GM18861 (cell line): Measurements from ENCODE around the gene LAMTOR4.
A peak's percentile ranks its signal among the peaks of the same experiment; 100 is the strongest.
"Not testable (repeated sequence)": the region's sequence is repeated elsewhere in the genome, so short reads cannot be mapped to it uniquely, and the experiment has no call there.

Source experiments
- ATAC-seq: cut with Tn5 transposase; IDR thresholded peaks from one replicate; pipeline ENCODE4 v1.9.1; 2021; ENCODE audit not compliant: unreplicated experiment

Gene LAMTOR4

DNA sequence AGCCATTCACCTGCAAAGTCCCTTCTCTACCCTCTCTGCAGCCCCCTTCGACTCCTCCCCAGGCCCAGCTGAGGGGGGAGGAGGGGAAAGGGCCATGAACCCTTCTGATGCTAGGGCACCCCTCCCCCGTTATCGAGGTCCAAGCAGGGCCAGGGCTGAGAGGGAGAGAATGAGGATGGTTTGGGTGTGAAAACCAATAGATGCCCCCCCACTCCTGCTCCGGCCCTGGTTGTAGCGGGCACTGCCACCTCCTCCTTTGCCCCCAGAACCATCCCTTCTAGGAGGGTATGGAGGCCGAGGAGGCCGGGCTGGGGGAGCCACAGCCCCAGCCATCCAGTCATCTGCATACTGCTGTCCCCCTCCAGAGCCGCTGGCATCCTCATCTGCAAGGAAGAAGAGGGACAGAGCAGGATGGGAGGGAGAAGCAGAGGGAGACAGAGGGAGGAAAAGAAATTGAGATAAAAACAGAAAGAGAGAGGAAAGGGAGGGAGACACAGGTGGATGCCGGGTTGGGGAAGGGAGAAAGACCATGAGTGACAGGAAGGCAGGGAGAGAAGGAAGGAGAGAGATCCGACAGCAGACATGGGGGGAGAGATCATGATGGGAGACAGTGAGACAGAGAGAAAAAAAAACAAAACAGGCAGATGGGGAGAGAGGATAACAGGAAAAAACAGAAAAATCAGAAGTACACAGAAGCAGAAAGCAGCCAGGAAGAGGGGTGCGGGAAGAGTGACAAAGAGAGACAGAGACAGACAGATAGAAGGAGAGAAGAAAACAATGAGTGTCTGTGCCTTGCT lies 21.6 kb downstream of the LAMTOR4 start:
- ATAC-seq = no peak

DNA sequence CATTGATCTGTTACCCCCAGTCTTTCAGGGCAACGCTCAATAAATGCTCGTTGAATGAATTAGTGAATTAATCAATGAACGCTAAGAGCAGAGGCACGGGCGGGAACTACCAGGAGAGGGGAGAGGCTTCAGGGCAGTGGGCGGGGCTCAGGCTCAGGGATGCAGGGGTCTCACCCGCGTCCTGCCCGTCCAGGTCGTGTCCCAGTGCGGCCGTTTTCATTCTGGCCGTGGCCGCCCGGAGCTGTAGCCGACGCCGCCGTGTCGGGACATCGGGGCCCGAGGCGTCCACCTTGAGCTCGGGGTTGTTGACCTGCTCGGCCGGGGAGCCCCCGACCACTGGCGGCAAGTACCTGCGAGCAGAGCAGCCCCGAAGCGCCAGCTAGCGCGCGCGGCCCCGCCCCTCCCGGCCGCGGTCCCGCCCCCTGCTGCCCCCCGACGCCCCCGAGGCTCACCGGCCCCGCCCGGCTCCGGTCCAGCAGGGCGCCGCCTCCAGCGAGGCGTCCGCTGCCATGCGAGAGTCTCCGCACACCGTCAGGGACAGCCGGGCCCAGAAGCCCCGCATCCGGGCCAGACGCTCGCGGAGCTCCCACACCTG lies 22.5 kb downstream of the LAMTOR4 start:
- no peak for ATAC-seq

DNA sequence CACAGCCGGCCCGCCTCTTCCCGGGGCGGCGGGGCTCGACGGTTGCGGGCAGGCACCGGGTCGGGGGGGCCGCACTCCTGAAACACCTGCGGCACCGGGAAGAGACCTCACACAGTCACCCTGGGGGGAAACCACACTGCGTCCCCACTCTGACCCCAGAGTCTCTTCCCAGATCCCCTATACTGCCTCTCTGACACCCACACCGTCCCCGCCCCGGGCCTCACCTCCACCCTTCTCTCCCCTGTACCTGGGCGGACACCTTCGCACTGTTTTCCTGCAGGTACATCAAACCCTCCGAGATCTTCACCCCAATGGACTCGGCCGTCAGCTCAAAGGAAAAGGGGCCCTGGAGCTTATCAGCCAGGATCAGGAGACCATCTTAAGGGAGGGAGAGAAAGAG lies 23.1 kb downstream of the LAMTOR4 start:
- ATAC-seq = no peak

DNA sequence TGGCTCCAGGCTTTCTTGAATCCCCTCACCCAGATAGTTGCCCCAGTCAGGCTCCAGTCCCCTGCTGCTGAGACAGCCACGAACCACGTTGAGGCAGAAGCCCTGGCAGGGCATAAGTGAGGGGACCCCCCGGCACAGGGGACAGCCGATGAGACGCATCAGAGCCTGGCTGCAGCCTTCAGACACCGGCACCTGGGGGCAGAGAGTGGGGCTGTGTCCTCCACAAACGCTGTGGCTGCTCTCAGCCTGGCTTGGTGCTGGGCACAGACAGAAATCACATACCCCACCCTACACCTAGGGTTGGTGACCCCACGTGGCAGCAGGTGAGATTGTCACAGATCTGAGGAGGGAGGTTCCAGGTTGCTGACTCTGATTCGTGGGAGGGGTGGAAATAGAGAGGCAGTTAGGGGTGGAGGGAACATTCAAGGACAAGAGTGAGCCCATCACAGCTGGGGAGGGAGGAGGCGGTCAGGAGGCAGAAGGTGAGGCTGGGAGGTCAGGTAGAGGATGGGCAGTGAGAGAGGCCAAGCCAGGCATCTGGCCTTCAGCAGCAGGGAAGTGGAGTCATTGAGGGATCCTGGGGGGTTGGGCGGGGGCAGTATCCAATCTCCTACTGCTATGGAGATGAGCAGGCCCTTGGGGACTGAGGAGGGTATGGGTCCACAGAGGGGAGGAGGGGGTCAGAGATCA lies 25.2 kb downstream of the LAMTOR4 start:
- no peak for ATAC-seq

DNA sequence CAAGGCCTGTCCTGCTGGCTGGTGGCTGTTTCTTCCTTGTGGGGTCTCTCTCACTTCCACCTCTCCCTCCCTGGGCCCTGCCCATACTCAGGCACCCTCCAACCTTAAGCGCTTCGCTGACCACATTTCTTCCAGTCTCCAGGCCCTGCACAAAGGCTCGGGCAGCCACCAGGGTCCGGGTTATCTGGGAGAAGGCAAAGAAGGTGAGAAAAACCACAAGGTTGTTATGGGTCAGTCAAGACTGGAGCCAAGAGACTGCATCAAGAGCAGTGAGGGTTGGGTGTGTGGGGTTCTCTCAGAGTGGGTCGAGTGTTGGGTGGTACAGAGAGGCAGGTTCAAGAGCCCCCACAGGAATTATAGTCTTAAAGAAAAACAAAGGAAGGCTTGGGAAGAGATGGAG lies 25.9 kb downstream of the LAMTOR4 start:
- ATAC-seq = no peak

DNA sequence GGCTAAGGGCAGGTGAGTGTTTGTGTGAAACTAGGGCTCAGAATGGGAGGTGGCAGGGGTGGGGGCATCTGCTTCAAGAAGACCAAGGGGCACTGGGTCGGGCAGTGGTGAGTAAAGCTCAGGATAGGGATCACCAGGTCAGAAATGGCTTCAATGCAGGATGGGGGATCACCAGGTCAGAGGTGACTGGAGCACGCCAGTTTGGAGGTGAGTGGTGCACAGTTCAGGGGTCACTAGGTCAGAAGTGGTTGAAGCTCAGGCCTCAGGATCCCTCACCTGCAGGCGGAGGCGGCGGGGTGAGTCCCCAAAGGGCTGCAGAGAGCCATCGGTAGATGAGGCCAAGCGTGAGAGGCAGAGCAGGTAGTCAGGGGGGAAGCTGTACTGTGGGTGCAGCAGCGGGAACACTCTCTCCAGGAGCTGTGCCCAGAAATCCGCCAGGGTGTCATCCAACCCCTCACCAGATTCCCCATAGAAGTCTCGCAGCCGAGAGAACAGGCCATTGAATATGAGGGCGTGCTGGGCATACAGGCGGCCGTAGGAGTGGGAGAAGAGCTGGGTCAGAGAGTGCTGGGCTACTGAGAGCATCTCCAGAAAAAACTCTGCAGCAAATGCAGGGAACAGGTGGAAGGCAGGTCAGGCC lies 26.7 kb downstream of the LAMTOR4 start:
- no peak for ATAC-seq

DNA sequence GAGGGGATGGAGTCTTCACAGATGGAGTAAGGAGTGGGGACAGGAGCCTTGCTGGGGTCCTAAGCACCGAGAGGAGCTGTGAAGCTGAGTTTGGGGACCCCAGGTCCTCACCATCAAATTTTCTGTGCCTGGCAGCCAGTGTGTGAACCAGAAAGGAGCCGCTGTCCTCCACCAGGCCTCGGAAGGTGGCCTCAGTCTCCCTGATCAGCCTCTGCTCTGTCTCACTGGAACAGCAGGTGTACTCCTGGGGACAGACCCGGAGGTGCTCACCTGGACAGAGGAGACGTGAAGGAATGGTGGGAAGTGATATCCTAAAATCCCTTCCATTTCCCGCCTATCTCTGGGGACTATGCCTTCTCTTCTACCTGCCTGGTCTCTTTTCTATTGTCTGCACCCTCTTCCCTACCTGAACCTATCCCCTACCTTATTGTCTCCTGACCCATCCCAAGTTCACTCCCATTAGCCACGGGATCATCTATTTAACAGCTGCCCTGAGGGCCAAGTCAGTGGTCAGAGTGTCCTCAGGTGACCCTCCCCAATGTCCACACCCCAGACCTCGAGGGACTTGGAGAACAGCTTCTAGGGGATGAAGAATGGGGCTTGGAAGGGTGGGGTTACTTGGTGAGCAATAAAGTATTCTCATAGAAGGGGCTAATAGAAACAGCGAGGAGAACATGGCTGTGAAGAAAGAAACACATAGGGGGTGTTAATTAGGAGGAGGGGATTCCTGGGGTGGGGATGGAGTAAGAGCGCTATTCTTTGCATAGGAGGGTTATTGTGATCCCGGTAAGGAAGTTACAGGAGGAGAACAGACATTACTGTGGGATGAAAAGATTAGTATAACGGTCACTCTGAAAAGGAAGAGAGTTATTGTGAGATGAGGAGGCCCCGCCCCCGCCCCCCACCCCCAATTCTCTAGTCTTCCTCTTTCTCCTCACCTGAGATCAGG lies 27.7 kb downstream of the LAMTOR4 start:
- ATAC-seq = no peak

DNA sequence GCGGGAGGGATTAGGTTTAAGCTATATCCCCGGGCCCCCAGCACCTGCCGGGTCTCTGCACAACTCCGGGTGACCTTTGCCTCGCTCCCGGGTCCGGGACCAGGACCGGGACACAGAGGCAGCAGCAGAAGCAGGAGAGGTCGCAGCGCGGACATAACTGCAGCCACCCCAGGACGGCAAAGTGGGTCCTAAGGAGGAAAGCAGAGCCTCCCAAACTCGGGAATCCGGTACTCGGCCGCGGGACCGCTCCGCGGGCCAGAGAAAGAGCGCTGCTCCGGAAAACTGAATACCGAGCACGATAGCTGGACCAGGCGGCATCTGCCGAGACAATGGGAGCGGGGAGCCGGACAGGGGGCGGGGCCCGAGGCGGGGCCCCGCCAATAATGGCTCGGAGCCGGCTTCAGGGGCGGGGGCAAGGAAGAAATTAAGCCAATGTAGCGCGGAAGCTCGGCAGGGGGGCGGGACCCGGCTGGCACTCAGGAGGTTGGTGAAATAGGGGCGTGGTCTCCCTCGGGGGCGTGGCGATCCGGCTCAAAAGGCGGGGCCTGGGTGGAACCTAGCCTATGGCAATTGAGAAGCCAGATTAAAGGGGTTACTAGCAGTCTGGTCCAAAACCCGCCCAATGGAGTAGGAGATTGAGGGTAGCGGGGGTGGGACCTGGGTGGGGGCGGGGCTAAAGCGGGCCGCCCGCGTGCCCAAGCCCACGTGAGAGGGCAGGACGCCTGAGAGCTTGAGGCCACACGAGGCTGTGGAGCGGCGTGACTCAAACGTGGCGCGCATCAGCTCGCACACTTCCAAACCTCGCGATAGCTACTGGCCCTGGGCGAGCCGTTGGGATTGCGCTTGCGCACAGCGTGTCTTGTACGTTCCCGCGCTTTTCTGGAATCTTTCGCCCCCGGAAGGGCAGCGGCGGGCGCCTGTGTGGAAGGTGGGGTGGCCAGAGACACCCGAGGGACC lies 28.6 kb downstream of the LAMTOR4 start, which contains the start of the genes GPC2 and STAG3:
GPC2 (minus strand) TSS at position 337 of the 957 bp plus-strand sequence; CDS start at position 155, 182 bp downstream.
STAG3 (plus strand) TSS at position 874 of the 957 bp plus-strand sequence. CDS start 2,639 bp downstream, outside the sequence.
- ATAC-seq = peak; percentile 71

DNA sequence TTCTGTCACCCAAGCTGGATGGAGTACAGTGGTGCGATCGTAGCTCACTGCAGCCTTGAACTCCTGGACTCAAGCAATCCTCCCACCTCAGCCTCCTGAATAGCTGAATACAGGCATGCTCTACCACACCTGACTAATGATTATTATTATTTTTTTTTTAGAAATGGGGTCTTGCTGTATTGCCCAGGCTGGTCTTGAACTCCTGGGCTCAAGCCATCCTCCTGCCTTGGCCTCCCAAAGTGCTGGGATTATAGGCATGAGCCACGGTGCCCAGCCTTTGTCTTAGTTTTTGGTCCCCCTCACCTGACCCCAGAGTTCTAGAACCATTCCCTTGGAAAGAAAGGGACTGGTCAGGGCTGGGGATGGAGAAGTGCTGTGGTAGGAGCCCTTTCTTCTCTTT lies 31.4 kb downstream of the LAMTOR4 start:
- ATAC-seq = not testable (repeated sequence)

DNA sequence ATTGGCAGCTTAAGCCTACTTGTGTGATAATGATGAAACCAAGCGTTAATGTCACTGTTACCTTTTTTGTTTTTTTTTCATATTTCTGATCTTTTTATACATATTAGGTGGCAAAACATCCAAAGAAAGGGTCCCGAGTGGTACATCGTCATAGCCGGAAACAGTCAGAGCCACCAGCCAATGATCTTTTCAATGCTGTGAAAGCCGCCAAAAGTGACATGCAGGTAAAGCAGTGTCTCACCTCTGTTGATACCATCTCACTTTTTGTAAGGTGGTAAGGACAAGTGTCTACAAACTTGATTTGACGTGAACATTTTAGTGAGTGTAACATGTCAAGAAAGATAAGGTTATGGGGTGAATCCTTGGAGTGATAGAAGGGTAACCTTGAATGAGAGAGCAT lies 33.9 kb downstream of the LAMTOR4 start:
- ATAC-seq = not testable (repeated sequence)

DNA sequence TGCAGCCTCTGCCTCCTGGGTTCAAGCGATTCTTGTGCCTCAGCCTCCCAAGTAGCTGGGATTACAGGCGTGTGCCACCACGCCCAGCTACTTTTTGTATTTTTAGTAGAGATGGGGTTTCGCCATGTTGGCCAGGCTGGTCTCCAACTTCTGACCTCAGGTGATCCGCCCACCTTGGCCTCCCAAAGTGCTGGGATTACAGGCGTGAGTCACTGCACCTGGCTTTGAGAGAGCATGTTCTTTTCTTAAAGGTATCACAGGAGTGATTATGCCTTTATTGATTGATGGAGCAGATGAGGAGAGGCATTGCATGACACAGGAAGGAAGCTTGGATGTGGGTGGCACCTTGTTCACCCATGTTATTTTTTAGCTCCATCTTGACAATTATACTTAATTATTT lies 34.4 kb downstream of the LAMTOR4 start:
- ATAC-seq = not testable (repeated sequence)

DNA sequence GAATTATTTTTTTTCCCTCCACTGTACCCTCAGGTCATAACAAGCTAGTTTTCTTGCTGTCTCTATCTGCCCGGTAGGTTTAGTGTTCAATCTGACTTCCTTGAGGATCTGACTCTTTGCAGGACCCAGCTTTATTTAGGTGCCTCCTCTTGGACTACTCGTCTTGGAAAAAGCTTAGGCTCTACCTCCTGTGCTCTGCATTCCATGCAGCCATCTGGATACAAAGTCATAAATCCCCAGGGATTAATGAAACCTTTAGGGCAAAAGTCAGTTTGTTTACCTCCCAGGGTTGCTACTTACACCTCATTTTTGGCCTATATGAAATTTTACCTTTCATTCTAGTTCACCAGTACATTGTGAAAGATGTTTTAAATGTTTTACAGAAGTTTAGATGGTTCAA lies 37.0 kb downstream of the LAMTOR4 start:
- no peak for ATAC-seq

DNA sequence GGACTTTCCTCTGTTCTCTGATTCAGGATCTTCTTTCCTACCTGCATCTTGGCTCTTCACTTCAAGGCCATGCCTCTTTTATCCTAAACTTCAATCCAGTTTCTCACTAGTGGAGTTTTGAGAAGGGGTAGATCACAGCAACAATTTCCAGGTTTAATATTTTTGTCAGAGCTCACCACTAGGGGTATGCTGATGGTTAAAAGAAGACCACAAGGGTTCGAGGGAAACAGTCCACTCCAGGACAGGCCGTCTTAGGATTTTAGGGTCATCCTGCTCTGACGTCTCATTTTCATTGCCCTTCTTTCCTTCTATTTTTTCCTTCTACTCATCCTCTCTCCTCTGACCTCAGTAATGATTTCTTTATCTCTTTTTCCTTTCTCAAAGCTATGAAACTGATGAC lies 40.3 kb downstream of the LAMTOR4 start:
- no peak for ATAC-seq

DNA sequence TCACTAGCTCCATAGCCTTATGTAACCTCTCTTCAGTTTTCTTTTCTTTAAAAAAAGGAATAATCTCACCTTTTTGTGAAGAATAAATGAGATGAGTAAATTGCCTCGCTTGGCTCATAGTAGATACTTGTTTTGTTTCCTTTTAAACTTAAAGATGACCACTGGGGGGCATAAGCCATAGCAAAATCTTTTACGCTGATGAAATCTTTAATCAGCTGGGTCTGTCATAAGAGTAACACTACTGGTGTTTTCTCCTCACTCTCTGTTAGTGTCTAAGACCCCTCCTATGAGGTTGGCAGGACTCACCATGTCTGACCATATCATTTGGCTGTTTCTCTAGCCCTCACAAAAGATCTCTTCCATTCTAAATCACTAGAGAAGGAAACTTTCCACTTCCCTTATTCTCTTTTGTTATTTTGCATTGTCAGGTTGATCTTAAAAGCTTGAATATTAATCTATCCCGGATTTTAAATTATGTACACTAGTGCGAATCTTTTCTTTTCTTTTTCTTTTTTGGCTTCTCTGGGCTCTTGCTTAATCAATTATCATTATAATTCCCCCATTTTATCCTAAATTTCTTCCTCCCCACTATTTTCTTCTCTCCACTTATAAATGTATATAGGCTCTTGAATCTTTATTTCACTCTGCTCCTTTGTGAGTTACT lies 41.5 kb downstream of the LAMTOR4 start:
- ATAC-seq = no peak

DNA sequence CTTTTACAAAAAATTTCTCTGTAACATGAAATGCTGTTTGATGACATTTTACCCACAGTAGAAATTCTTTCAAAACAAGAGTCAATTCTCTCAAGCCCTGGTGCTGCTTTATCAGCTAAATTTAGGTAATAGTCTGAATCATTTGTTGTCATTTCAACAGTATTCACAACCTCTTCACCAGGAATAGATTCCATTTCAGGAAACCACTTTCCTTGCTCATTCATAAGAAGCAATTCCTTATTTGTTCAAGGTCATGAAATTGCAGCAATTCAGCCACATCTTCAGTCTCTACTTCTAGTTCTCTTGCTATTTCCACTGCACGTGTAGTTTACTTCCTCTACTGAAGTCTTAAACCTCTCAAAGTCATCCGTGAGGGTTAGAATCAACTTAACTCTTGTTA lies 43.1 kb downstream of the LAMTOR4 start:
- no peak for ATAC-seq

DNA sequence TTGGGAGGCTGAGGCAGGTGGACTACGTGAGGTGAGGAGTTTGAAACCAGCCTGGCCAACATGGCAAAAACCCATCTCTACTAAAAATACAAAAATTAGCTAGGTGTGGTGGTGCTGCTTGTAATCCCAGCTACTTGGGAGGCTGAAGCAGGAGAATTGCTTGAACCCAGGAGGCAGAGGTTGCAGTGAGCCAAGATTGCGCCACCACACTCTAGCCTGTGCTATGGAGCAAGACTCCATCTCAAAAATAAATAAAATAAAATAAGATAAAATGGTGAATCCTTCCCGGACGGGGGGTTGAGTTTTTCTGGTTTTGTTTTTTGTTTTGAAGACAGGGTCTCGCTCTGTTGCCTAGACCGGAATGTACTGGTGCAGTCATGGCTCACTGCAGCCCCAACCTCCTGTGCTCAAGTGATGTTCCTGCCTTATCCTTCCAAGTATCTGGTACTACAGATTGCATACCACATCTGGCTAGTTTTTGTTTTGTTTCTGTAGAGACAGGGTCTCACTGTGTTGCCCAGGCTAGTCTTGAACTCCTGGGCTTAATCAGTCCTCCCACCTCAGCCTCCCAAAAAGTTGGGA lies 43.7 kb downstream of the LAMTOR4 start:
- not testable (repeated sequence) for ATAC-seq

DNA sequence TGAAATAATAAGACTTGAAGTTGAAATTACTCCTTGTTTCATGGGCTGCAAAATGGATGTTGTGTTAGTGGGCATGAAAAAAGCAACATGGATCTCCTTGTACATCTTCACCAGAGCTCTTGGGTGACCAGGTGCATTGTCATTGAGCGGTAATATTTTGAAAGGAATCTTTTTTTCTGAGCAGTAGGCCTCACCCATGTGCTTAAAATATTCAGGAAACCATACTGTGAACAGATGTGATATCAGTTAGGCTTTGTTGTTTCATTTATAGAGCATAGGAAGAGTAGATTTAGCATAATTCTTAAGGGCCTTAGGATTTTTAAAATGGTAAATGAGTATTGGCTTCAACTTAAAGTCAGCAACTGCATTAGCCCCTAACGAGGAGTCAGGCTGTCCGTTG lies 44.3 kb downstream of the LAMTOR4 start:
- ATAC-seq = no peak

DNA sequence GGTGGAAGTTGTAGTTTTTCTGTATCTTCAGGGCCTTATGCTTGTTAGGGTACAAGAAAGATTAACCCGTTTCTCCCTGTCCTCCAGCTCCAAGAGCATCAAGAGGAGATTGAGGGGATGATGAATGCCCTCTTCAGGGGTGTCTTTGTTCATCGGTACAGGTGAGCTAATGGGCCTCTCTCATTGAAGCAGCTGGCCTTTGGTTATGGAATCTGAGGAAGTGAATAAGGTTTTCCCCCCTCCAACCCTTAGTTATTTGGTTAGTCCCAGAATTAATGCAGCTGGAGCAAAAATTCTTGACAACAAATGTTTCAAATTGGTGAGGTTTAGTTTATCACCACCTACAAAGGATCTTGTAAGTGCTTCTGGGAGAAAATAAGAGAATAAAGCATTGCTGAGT lies 46.5 kb downstream of the LAMTOR4 start:
- ATAC-seq = no peak
